BE2C (cell line): Measurements from ENCODE around the gene PTCHD4.

ENCODE experiments used
- DNase-seq: peaks from one replicate; pipeline ENCODE4 v3.0.0-alpha.2; 2020
- H3K27me3 ChIP-seq: fragments of 250-450 bp; sonication (Bioruptor Pico); 2 replicates; pipeline ENCODE4 v1.5.1; 2020; ENCODE audit warnings: mild to moderate bottlenecking
- H3K36me3 ChIP-seq: fragments of 250-450 bp; sonication (Bioruptor Pico); 2 replicates; pipeline ENCODE4 v1.5.1; 2020; ENCODE audit warnings: mild to moderate bottlenecking
- H3K4me1 ChIP-seq: fragments of 250-450 bp; sonication (Bioruptor Pico); 2 replicates; pipeline ENCODE4 v1.5.1; 2020
- H3K4me3 ChIP-seq: 2 replicates; pipeline ENCODE4 v1.5.1; 2011; ENCODE audit warnings: low read depth, low read length
- H3K9me3 ChIP-seq: fragments of 250-450 bp; sonication (Bioruptor Pico); 2 replicates; pipeline ENCODE4 v1.5.1; 2020
- TF ChIP-seq, protein P1 (sequence below): IDR thresholded peaks from 2 replicates; pipeline ENCODE4 v1.5.1; 2012; ENCODE audit warnings: mild to moderate bottlenecking, low read depth, low read length

PTCHD4 gene

GRCh38 chr6:48075181-48075580, 35.8 kb downstream of the PTCHD4 start:
- DNase-seq: no peak

DNA sequence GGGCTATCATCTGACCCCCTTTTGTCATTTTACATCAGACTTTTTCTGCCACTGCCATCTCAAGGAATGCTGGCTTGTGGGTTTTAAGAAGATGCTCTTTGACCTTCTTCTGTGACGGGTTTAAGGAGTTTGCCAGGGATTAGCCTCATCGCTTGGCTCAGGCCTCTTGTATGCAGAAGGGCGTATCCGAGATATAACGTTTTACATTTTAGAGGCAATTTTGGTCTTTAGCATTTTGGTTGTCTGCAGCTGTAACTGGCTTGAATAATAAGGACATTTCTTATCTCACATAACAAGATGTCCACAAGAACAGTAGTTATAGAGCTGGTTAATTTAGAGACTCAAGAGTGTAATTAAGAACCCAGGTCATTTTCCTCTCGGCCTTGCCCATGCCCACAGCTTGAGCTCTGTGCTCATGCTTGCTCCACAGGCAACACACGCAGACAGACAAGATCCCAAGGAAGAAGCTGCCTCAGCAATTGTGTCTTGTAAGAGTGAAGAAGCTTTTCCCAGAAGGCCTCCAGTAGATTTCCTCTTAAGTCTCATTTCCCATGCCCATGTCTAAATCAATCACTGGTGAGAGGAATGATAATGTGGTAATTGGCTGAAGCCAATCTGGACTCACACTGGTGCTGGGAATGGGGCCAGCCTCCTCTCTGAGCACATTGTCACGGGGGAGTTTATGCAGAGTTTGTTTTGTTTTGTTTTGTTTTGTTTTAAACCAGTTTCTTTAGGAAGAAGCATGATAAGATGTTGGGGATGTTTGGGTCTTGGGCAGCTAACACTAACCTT, 36.8 kb downstream of the PTCHD4 start:
- Histone ChIP-seq H3K27me3 (peaks cover 9% of the 10 kb centered on the region), H3K36me3 (no peaks in the 10 kb centered on the region), H3K4me3 (no peak overlapping the region), H3K4me1 (no peaks in the 10 kb centered on the region), H3K9me3 (no peaks in the 10 kb centered on the region)
- TF ChIP-seq, protein P1, sequence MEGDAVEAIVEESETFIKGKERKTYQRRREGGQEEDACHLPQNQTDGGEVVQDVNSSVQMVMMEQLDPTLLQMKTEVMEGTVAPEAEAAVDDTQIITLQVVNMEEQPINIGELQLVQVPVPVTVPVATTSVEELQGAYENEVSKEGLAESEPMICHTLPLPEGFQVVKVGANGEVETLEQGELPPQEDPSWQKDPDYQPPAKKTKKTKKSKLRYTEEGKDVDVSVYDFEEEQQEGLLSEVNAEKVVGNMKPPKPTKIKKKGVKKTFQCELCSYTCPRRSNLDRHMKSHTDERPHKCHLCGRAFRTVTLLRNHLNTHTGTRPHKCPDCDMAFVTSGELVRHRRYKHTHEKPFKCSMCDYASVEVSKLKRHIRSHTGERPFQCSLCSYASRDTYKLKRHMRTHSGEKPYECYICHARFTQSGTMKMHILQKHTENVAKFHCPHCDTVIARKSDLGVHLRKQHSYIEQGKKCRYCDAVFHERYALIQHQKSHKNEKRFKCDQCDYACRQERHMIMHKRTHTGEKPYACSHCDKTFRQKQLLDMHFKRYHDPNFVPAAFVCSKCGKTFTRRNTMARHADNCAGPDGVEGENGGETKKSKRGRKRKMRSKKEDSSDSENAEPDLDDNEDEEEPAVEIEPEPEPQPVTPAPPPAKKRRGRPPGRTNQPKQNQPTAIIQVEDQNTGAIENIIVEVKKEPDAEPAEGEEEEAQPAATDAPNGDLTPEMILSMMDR: no peak
- DNase-seq: no peak

More at GRCh38 chr6:48075181-48075580, 35.8 kb downstream of the PTCHD4 start:
- H3K4me3 ChIP-seq: no peak overlapping the region
- no peaks in the 10 kb centered on the region for H3K9me3 ChIP-seq
- no peaks in the 10 kb centered on the region for H3K36me3 ChIP-seq
- TF ChIP-seq, protein P1: no peak
- no peaks in the 10 kb centered on the region for H3K4me1 ChIP-seq
- no peaks in the 10 kb centered on the region; the same call in 1 of the 2 replicates for H3K27me3 ChIP-seq

DNA sequence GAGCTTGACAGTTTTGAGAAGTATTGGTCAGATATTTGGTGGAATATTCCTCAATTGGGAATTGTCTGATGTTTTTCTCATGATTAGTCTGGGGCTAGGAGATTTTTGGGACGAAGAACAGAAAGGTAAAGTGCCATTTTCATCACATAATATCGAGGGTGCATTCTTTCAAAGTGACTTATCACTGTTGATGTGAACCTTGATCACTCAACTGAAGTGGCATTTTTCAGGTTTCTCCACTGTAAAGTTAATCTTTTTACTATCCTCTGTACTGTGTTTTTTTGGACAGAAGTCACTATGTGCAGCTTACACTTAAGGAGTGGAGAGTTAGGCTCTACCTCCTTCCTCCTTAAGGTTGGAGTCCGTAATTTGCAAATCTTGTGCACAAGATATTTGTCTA, 39.2 kb downstream of the PTCHD4 start:
- TF ChIP-seq, protein P1: no peak
- no peaks in the 10 kb centered on the region for H3K9me3 ChIP-seq
- H3K4me3 ChIP-seq: no peak overlapping the region
- no peaks in the 10 kb centered on the region for H3K4me1 ChIP-seq
- H3K36me3 ChIP-seq: no peaks in the 10 kb centered on the region
- H3K27me3 ChIP-seq: peaks cover 22% of the 10 kb centered on the region
- no peak for DNase-seq

DNA sequence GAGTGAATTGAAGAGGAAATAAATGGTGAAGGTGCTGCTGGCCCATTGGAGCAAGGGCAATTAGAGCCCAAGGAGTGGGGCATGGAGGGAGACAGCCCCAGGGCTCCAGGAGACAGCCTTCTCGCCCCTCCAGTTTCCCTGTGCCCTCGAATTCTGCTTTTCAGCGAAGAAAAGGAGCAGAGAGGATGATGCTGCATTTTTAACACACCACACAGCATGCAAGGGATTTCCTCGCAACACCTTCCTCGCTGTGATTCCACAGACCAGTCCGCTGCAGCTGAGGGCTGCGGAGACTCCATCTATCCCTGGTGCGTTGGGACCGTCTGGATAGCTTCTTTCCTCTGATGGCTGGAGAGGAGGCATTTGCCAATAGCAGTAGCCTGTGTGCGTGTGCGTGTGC, 41.7 kb downstream of the PTCHD4 start:
- TF ChIP-seq, protein P1: no peak
- H3K4me1 ChIP-seq: no peaks in the 10 kb centered on the region
- H3K9me3 ChIP-seq: no peaks in the 10 kb centered on the region
- no peak overlapping the region for H3K4me3 ChIP-seq
- DNase-seq: no peak
- H3K36me3 ChIP-seq: no peaks in the 10 kb centered on the region
- H3K27me3 ChIP-seq: peaks cover 22% of the 10 kb centered on the region

GRCh38 chr6:48068278-48069251, 42.4 kb downstream of the PTCHD4 start:
- Histone ChIP-seq H3K27me3 (peaks cover 22% of the 10 kb centered on the region), H3K9me3 (no peaks in the 10 kb centered on the region), H3K4me1 (no peaks in the 10 kb centered on the region), H3K36me3 (no peaks in the 10 kb centered on the region), H3K4me3 (no peak overlapping the region)
- peak; percentile 6 for DNase-seq
- TF ChIP-seq, protein P1: no peak
